NCI-H2107 treated with DMSO at 0.1 percent for 48 hours (cell line): ENCODE results near the gene GPR119.
"Not testable (repeated sequence)": the region's sequence is repeated elsewhere in the genome, so short reads cannot be mapped to it uniquely, and the experiment has no call there.

Experiments used
- DNase-seq: peaks from one replicate; lab custom pipeline; 2025; ENCODE audit not compliant: unreplicated experiment; lab: John Stamatoyannopoulos, UW

Gene GPR119

GRCh38 chrX:130339408-130340222, 45.9 kb downstream of the GPR119 start, which contains the start of gene SLC25A14:
SLC25A14 (plus strand) TSS chrX:130339919; CDS start chrX:130340279, 360 bp downstream.
- DNase-seq, result peak; percentile 58

GRCh38 chrX:130338869-130339268, 46.6 kb downstream of the GPR119 start:
- DNase-seq, result not testable (repeated sequence)

- DNase-seq, result no peak
Observed at GRCh38 chrX:130336531-130336930, 48.9 kb downstream of the GPR119 start.
